K562 (cell line): ENCODE measurements around the gene SLC15A3. TPM values are rescaled to one million over a fixed set of nuclear protein-coding genes. Genes with fewer than 3 reads are reported as not detected.

Experiments used
- ATAC-seq: fragments of 200-7000 bp; cut with Tn5 transposase; 3 replicates; pipeline ENCODE4 v1.9.1; 2020; ENCODE audit warnings: moderate library complexity
- BruUV-seq: library from RNA; stranded (reverse); fragments of 400-500 nt; replicated peaks from 2 replicates; lab custom pipeline; 2021; lab: Mats Ljungman, UMichigan
- CTCF ChIA-PET: fragments of 300-600 bp; formaldehyde crosslinking; extraction: SDS; loops from one replicate; lab custom pipeline; 2021; ENCODE audit warnings: low intra/inter-chr PET ratio; lab: Yijun Ruan, JAX
- POLR2A ChIA-PET: fragments of 300-600, 350-650 bp; sonication (Branson Sonifier 250); formaldehyde crosslinking; extraction: SDS; loops from one replicate; lab custom pipeline; 2021; ENCODE audit warnings: antibody characterized with exemption, inconsistent platforms; lab: Yijun Ruan, JAX
- DNase-seq, 4 experiments: peaks; one replicate each; pipeline versions ENCODE4 v3.0.0 to v3.0.0-alpha.2; 2011 to 2018; ENCODE audit warnings: low spot score in 3 of 4, mixed read lengths in 3 of 4; ENCODE audit errors: extremely low read depth in 1 of 4
- FAIRE-seq: peaks from 2 replicates; lab custom pipeline; 2011; peaks lifted over from hg19 to GRCh38; lab: Jason Lieb, UNC
- H2AFZ ChIP-seq: 2 replicates; pipeline ENCODE4 v1.6.0; 2011; ENCODE audit warnings: low read depth, low read length, control low read depth, inconsistent platforms
- H3K27ac ChIP-seq: fragments of 200-600 bp; 3 replicates; pipeline ENCODE4 v1.8.0; 2011; ENCODE audit warnings: low read depth, mild to moderate bottlenecking, control low read depth, inconsistent platforms, low read length, moderate library complexity, mixed read lengths; ENCODE audit errors: extremely low read depth
- H3K27me3 ChIP-seq, 2 experiments: fragments of 300-600 bp in 1 of 2; 2 replicates in 1 of 2; 3 replicates in 1 of 2; pipeline versions ENCODE4 v1.6.0 to v1.8.0; 2011; ENCODE audit warnings: inconsistent platforms in 2 of 2, low read length in 2 of 2, mild to moderate bottlenecking in 1 of 2, mixed read lengths in 1 of 2, moderate library complexity in 1 of 2; ENCODE audit not compliant: control insufficient read depth in 2 of 2, insufficient read depth in 2 of 2
- H3K36me3 ChIP-seq: fragments of 300-600 bp; 3 replicates; pipeline ENCODE4 v1.8.0; 2011; ENCODE audit warnings: mild to moderate bottlenecking, low read length, inconsistent platforms; ENCODE audit not compliant: control insufficient read depth, insufficient read depth
- H3K4me1 ChIP-seq, 2 experiments: fragments of 200-600 bp in 1 of 2; replicated peaks in 1 of 2; 2 replicates in 1 of 2; 3 replicates in 1 of 2; pipeline versions ENCODE4 v1.5.1 to v1.8.0; 2011; ENCODE audit warnings: inconsistent platforms in 2 of 2, low read length in 2 of 2, mild to moderate bottlenecking in 1 of 2, mixed read lengths in 1 of 2, moderate library complexity in 1 of 2; ENCODE audit not compliant: control insufficient read depth in 2 of 2, insufficient read depth in 2 of 2
- H3K4me2 ChIP-seq: 2 replicates; pipeline ENCODE4 v1.6.1; 2011; ENCODE audit warnings: low read length, control low read depth, inconsistent platforms, mixed read lengths; ENCODE audit not compliant: insufficient read depth
- H3K4me3 ChIP-seq: fragments of 200-600 bp; sonication (generic), shearing (Covaris generic); 2 replicates; pipeline ENCODE4 v1.5.1; 2016; ENCODE audit warnings: control low read depth, inconsistent platforms
- H3K79me2 ChIP-seq: fragments of 200-600 bp; 3 replicates; pipeline ENCODE4 v1.8.0; 2011; ENCODE audit warnings: low read length, inconsistent platforms; ENCODE audit not compliant: control insufficient read depth, insufficient read depth
- H3K9ac ChIP-seq, 2 experiments: 2 replicates each; pipeline versions ENCODE4 v1.6.0 to v1.6.1; 2011; ENCODE audit warnings: low read depth in 2 of 2, low read length in 2 of 2, control low read depth in 1 of 2, inconsistent platforms in 1 of 2, mild to moderate bottlenecking in 1 of 2, mixed read lengths in 1 of 2; ENCODE audit not compliant: insufficient read depth in 1 of 2
- H3K9me1 ChIP-seq: one replicate; pipeline ENCODE4 v1.6.0; 2011; ENCODE audit warnings: inconsistent platforms, mild to moderate bottlenecking, low read length, moderate library complexity; ENCODE audit not compliant: control insufficient read depth, insufficient read depth
- H3K9me3 ChIP-seq: replicated peaks from 2 replicates; pipeline ENCODE4 v1.5.1; 2011; ENCODE audit warnings: low read depth, low read length, inconsistent platforms; ENCODE audit not compliant: control insufficient read depth, insufficient read depth
- H4K20me1 ChIP-seq: replicated peaks from 2 replicates; pipeline ENCODE4 v1.6.1; 2011; ENCODE audit warnings: low read length, inconsistent platforms, mixed read lengths; ENCODE audit not compliant: control insufficient read depth, insufficient read depth
- CGGBP1 ChIP-seq: fragments of 250-450 bp; sonication (Bioruptor Pico); IDR thresholded peaks from 2 replicates; pipeline ENCODE4 v1.9.0; 2021; ENCODE audit warnings: mild to moderate bottlenecking
- CREB3 ChIP-seq: fragments of 450-650 bp; conservative IDR thresholded peaks from 2 replicates; pipeline ENCODE4 v1.6.1; 2016; ENCODE audit warnings: missing genetic modification characterization, low read depth, mild to moderate bottlenecking, missing compliant biosample characterization, moderate library complexity
- CXXC5 ChIP-seq: fragments of 250-450 bp; sonication (Bioruptor Pico); IDR thresholded peaks from 2 replicates; pipeline ENCODE4 v1.8.0; 2022; ENCODE audit warnings: inconsistent platforms, mild to moderate bottlenecking, moderate library complexity
- FOXK1 ChIP-seq: sonication (generic); formaldehyde crosslinking; IDR thresholded peaks from 2 replicates; pipeline ENCODE4 v1.8.0; 2022; ENCODE audit warnings: missing genetic modification reagents, mild to moderate bottlenecking, borderline replicate concordance
- HNRNPL ChIP-seq: fragments of 200-400 bp; formaldehyde crosslinking; IDR thresholded peaks from 2 replicates; pipeline ENCODE4 v1.6.1; 2017; ENCODE audit warnings: low read depth, mild to moderate bottlenecking, low read length
- L3MBTL2 ChIP-seq: fragments of 450-650 bp; IDR thresholded peaks from 2 replicates; pipeline ENCODE4 v1.6.1; 2016; ENCODE audit warnings: mild to moderate bottlenecking, moderate library complexity
- MITF ChIP-seq: IDR thresholded peaks from 2 replicates; pipeline ENCODE4 v1.6.1; 2014; ENCODE audit warnings: antibody characterized with exemption
- MYBL2 ChIP-seq, 2 experiments: fragments of 450-650 bp in 1 of 2; sonication (generic) in 1 of 2; formaldehyde crosslinking in 1 of 2; IDR thresholded peaks; 2 replicates each; pipeline versions ENCODE4 v1.6.1 to v1.8.1; 2017 to 2022; ENCODE audit warnings: borderline replicate concordance in 1 of 2, inconsistent platforms in 1 of 2, low read depth in 1 of 2, mild to moderate bottlenecking in 1 of 2, missing genetic modification reagents in 1 of 2, moderate library complexity in 1 of 2
- PML ChIP-seq: IDR thresholded peaks from 2 replicates; pipeline ENCODE4 v1.6.1; 2012; ENCODE audit warnings: low read length, inconsistent platforms
- RBM15 ChIP-seq: fragments of 200-400 bp; formaldehyde crosslinking; IDR thresholded peaks from 2 replicates; pipeline ENCODE4 v1.6.1; 2018; ENCODE audit warnings: mild to moderate bottlenecking, low read length, moderate library complexity; ENCODE audit not compliant: insufficient read depth
- SMAD1 ChIP-seq: fragments of 150-350 bp; IDR thresholded peaks from 2 replicates; pipeline ENCODE4 v1.6.1; 2014; ENCODE audit warnings: low read length, low read depth; ENCODE audit not compliant: partially characterized antibody
- SMARCE1 ChIP-seq: fragments of 450-650 bp; IDR thresholded peaks from 2 replicates; pipeline ENCODE4 v1.7.1; 2016; ENCODE audit warnings: mild to moderate bottlenecking
- TGIF2 ChIP-seq: sonication (generic); formaldehyde crosslinking; IDR thresholded peaks from 2 replicates; pipeline ENCODE4 v1.8.1; 2022; ENCODE audit warnings: mild to moderate bottlenecking, missing genetic modification reagents, moderate library complexity
- YBX1 ChIP-seq: fragments of 450-650 bp; IDR thresholded peaks from 2 replicates; pipeline ENCODE4 v1.7.1; 2016; ENCODE audit warnings: mild to moderate bottlenecking
- ZBTB7A ChIP-seq: IDR thresholded peaks from 2 replicates; pipeline ENCODE4 v1.6.1; 2011; ENCODE audit warnings: low read depth, mild to moderate bottlenecking, low read length, moderate library complexity, borderline replicate concordance; ENCODE audit not compliant: control insufficient read depth
- ZNF174 ChIP-seq: fragments of 250-450 bp; sonication (Bioruptor Pico); IDR thresholded peaks from 2 replicates; pipeline ENCODE4 v1.4.0; 2020; ENCODE audit warnings: mild to moderate bottlenecking
- ZNF232 ChIP-seq: sonication (generic); formaldehyde crosslinking; IDR thresholded peaks from 2 replicates; pipeline ENCODE4 v1.8.0; 2022; ENCODE audit warnings: mild to moderate bottlenecking, missing genetic modification reagents
- ZZZ3 ChIP-seq: fragments of 450-650 bp; IDR thresholded peaks from 2 replicates; pipeline ENCODE4 v1.6.1; 2016; ENCODE audit warnings: antibody characterized with exemption, mild to moderate bottlenecking, moderate library complexity
- WGBS: fragments of 100-300 bp; shearing (Covaris generic); methylation state at CpG from one replicate; pipeline ENCODE4 v1.1.6; 2016; ENCODE audit warnings: low coverage, mixed read lengths; ENCODE audit not compliant: insufficient coverage; ENCODE audit errors: missing lambda C conversion rate; 5-methylcytosine and 5-hydroxymethylcytosine counted together
- in situ Hi-C: fragments of 300-500 bp; cut with MboI; formaldehyde crosslinking; loops from 4 replicates; pipeline ENCODE4 v1.15.0; 2018; ENCODE audit warnings: inconsistent platforms, mixed read lengths
- intact Hi-C: fragments of 100-400 bp; cut with micrococcal nuclease; formaldehyde crosslinking; loops from 2 replicates; pipeline ENCODE4 v1.14.2; 2022
- polyA plus RNA-seq, 8 experiments: library from polyadenylated mRNA; depleted of rRNA in 4 of 8; stranded (reverse) in 5 of 8; unstranded in 3 of 8; fragments of >200 nt; fragmentation: Nextera tagmentation in 2 of 8; fragmentation: Illumina TruSeq in 1 of 8; extraction: Ambion mirVana in 2 of 8; extraction: Trizol in 1 of 8; gene quantifications; 2 replicates each; pipeline versions ENCODE4 v1.2.1 to v1.2.3, GENCODE V29; 2011 to 2014; ENCODE audit warnings: inconsistent platforms in 1 of 8, missing spikeins in 1 of 8
- total RNA-seq, 7 experiments: library from RNA; depleted of rRNA in 6 of 7; stranded (reverse); fragments of >200 nt in 6 of 7; fragmentation: Illumina TruSeq in 2 of 7; extraction: Trizol in 2 of 7; gene quantifications; 2 replicates each; pipeline versions ENCODE4 v1.2.1 to v1.2.3, GENCODE V29; 2011 to 2021; ENCODE audit warnings: low replicate concordance in 1 of 7
- TF ChIP-seq, protein P1 (sequence below): sonication (generic); formaldehyde crosslinking; IDR thresholded peaks from 2 replicates; pipeline ENCODE4 v1.8.1; 2022; ENCODE audit warnings: missing genetic modification reagents

Gene SLC15A3
- total and polyA plus RNA-seq, 9 of the 15 experiments (the other 6 are each of a cell fraction or from before 2014, with no cell fraction given) = 0.07 to 0.27 TPM; not detected in 7

DNA sequence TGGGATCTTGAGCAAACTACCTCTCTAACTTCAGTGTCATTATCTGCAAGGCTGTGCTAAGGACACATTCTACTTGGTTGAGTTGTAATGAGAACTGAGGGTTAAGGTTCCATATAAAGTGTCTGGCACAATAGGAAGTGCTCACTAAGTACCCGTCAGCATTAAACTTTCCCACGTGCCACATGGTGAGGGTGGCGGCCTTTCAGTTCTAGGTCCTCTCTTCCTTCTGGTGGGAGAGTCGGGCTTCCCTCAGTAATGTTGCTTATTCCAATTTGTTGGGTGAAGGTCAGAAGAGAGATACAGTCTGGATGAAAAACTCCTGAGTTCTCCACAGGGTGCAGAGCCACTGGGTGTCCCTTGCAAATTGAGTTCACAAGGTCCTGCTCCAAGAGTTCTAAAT, 14.9 kb upstream of the SLC15A3 start (continued):
- TF ChIP-seq RBM15 = no peak
- no peak for TF ChIP-seq CREB3 (tag)
- TF ChIP-seq SMARCE1 = no peak
- TF ChIP-seq, protein P1, sequence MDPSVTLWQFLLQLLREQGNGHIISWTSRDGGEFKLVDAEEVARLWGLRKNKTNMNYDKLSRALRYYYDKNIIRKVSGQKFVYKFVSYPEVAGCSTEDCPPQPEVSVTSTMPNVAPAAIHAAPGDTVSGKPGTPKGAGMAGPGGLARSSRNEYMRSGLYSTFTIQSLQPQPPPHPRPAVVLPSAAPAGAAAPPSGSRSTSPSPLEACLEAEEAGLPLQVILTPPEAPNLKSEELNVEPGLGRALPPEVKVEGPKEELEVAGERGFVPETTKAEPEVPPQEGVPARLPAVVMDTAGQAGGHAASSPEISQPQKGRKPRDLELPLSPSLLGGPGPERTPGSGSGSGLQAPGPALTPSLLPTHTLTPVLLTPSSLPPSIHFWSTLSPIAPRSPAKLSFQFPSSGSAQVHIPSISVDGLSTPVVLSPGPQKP (CRISPR knock-in tag) = no peak
- no peak for TF ChIP-seq YBX1
- TF ChIP-seq CGGBP1 (CRISPR knock-in tag) = no peak
- TF ChIP-seq ZZZ3 = no peak

- no TSS peak for BruUV-seq
- 0% methylated on average over 6 of the region's 6 CpGs for WGBS
- no peaks in the 10 kb centered on the region for H3K79me2 ChIP-seq
- DNase-seq (no peak), FAIRE-seq (no peak), ATAC-seq (no peak)
- no peak overlapping the region for H3K4me3 ChIP-seq
- H3K9ac ChIP-seq = no peak overlapping the region
- no peak overlapping the region for H2AFZ ChIP-seq
- intact Hi-C loops = no loop called here
- ChIA-PET CTCF (interaction anchor here (0.7 kb wide), 1 partner anchor 75 kb away, joined by 3 read pairs; no protein-coding TSS in a partner anchor), POLR2A (interaction anchor here (1.1 kb wide), 1 partner anchor 9 kb away, joined by 3 read pairs; no protein-coding TSS in a partner anchor)
- in situ Hi-C loops = no loop called here
- no peak overlapping the region for H3K27ac ChIP-seq
- H3K27me3 ChIP-seq = peaks cover 19 to 24% of the 10 kb centered on the region in 2 experiments
- 0 out of 2 replicates have a peak, but pooled peaks cover 3% of the 10 kb centered on the region for H4K20me1 ChIP-seq
- no peaks in the 10 kb centered on the region for H3K9me3 ChIP-seq
- no peaks in the 10 kb centered on the region for H3K36me3 ChIP-seq
- H3K4me2 ChIP-seq = no peak overlapping the region
- H3K9me1 ChIP-seq = no peaks in the 10 kb centered on the region
- H3K4me1 ChIP-seq = no peaks in the 10 kb centered on the region
- TF ChIP-seq ZNF174 (CRISPR knock-in tag) (no peak), HNRNPL (no peak), TGIF2 (CRISPR knock-in tag) (no peak), CXXC5 (no peak), PML (no peak), MYBL2 (IDR thresholded peaks at IDR 0.05; ENCODE audit: low read depth) (no peak), MYBL2 (CRISPR knock-in tag; IDR thresholded peaks at IDR 0.05; ENCODE audit: borderline replicate concordance) (no peak), ZBTB7A (no peak), ZNF232 (CRISPR knock-in tag) (no peak), SMAD1 (no peak), L3MBTL2 (no peak), MITF (no peak), FOXK1 (no peak)
These were observed 12.8 kb upstream of the SLC15A3 start for GRCh38 chr11:60964801-60965200.
